Activated naive CD4-positive, alpha-beta T cell (primary cell): Measurements from ENCODE around the gene KLHDC3.
"Not testable (repeated sequence)": the region's sequence is repeated elsewhere in the genome, so short reads cannot be mapped to it uniquely, and the experiment has no call there.

Experiments
- DNase-seq, 4 experiments: peaks; one replicate each; lab custom pipeline; 2025; lab: John Stamatoyannopoulos, UW

Gene KLHDC3

GRCh38 chr6:43029120-43029519 lies 15.1 kb downstream of the KLHDC3 start:
- DNase-seq = no peak

GRCh38 chr6:43032326-43032725 lies 18.3 kb downstream of the KLHDC3 start:
- DNase-seq = no peak

- DNase-seq = no peak
These were observed 19.6 kb downstream of the KLHDC3 start for GRCh38 chr6:43033496-43034189.

GRCh38 chr6:43034190-43034525 lies 20.1 kb downstream of the KLHDC3 start:
- DNase-seq = no peak

- DNase-seq = no peak
These were observed 21.6 kb downstream of the KLHDC3 start for GRCh38 chr6:43035495-43036194.

- DNase-seq = no peak
These were observed 22.7 kb downstream of the KLHDC3 start for GRCh38 chr6:43036712-43037111.

GRCh38 chr6:43037197-43037596 lies 23.1 kb downstream of the KLHDC3 start:
- DNase-seq = no peak

GRCh38 chr6:43037706-43038105 lies 23.7 kb downstream of the KLHDC3 start:
- no peak for DNase-seq

GRCh38 chr6:43038727-43039126 lies 24.7 kb downstream of the KLHDC3 start:
- DNase-seq = no peak

- DNase-seq = no peak
These were observed 26.7 kb downstream of the KLHDC3 start for GRCh38 chr6:43040542-43041257.

GRCh38 chr6:43041475-43041874 lies 27.4 kb downstream of the KLHDC3 start:
- not testable (repeated sequence) for DNase-seq

- DNase-seq = no peak
These were observed 29.3 kb downstream of the KLHDC3 start for GRCh38 chr6:43043310-43043709.

- DNase-seq = no peak
These were observed 31.4 kb downstream of the KLHDC3 start for GRCh38 chr6:43045371-43045930.

- DNase-seq = no peak
These were observed 33.9 kb downstream of the KLHDC3 start for GRCh38 chr6:43047998-43048397.

- no peak for DNase-seq
These were observed 36.9 kb downstream of the KLHDC3 start for GRCh38 chr6:43050981-43051380.

- DNase-seq = no peak
These were observed 38.3 kb downstream of the KLHDC3 start for GRCh38 chr6:43052225-43052841.

GRCh38 chr6:43052842-43053544 lies 38.9 kb downstream of the KLHDC3 start:
- peak in 1 of 4 experiments; percentile 29 for DNase-seq

- peak; percentile 64 to 86 (median 74) for DNase-seq
These were observed 39.6 kb downstream of the KLHDC3 start, which contains the start of gene CUL7 for GRCh38 chr6:43053545-43054205. Gene CUL7 (minus strand): TSS chr6:43053851. CDS start chr6:43052788, 1,063 bp downstream.

GRCh38 chr6:43054206-43054943 lies 40.3 kb downstream of the KLHDC3 start:
- no peak for DNase-seq

- no peak for DNase-seq
These were observed 41.9 kb downstream of the KLHDC3 start for GRCh38 chr6:43055966-43056365.
